CD4-positive, alpha-beta T cell (primary cell): ENCODE results near the gene CDH4. TPM values are rescaled to one million over a fixed set of nuclear protein-coding genes. Genes with fewer than 3 reads are reported as not detected.

Source experiments
- ATAC-seq: fragments of 200-7000 bp; cut with Tn5 transposase; one replicate; pipeline ENCODE4 v1.10.0; 2022; ENCODE audit warnings: mild to moderate bottlenecking; ENCODE audit not compliant: poor library complexity
- CTCF ChIA-PET: fragments of 350-600 bp; sonication (Branson Sonifier 250); formaldehyde crosslinking; loops from one replicate; lab custom pipeline; 2021; ENCODE audit warnings: antibody characterized with exemption, inconsistent platforms; lab: Charles Lee
- POLR2A ChIA-PET: fragments of 350-600 bp; sonication (Branson Sonifier 250); formaldehyde crosslinking; loops from one replicate; lab custom pipeline; 2021; ENCODE audit warnings: antibody characterized with exemption, inconsistent platforms; lab: Charles Lee
- DNase-seq, 14 experiments: peaks; one replicate each; pipeline ENCODE4 v3.0.0-alpha.2; 2013 to 2020; ENCODE audit warnings: mixed read lengths in 2 of 14
- H3K27ac ChIP-seq, 2 donors: one replicate each; pipeline versions ENCODE4 v1.5.1 to v1.7.0; 2013; ENCODE audit warnings: low read length in 2 of 2, low read depth in 1 of 2, mild to moderate bottlenecking in 1 of 2
- H3K27me3 ChIP-seq, 2 experiments: 1 replicate in 1 of 2; 2 replicates in 1 of 2; pipeline versions ENCODE4 v1.6.1 to v1.7.0; 2013; ENCODE audit warnings: low read length in 2 of 2, control low read depth in 1 of 2, mild to moderate bottlenecking in 1 of 2, moderate library complexity in 1 of 2; ENCODE audit not compliant: insufficient read depth in 2 of 2, control insufficient read depth in 1 of 2
- H3K36me3 ChIP-seq: one replicate; pipeline ENCODE4 v1.6.1; 2013; ENCODE audit warnings: low read length, control low read depth; ENCODE audit not compliant: insufficient read depth
- H3K4me1 ChIP-seq: one replicate; pipeline ENCODE4 v1.6.1; 2013; ENCODE audit warnings: low read length, control low read depth; ENCODE audit not compliant: insufficient read depth
- H3K4me3 ChIP-seq: one replicate; pipeline ENCODE4 v1.5.1; 2013; ENCODE audit warnings: mild to moderate bottlenecking, low read length, moderate library complexity
- H3K9me3 ChIP-seq, 2 experiments: 1 replicate in 1 of 2; 2 replicates in 1 of 2; pipeline versions ENCODE4 v1.6.1 to v1.7.0; 2013; ENCODE audit warnings: low read length in 2 of 2, mild to moderate bottlenecking in 2 of 2, control low read depth in 1 of 2, moderate library complexity in 1 of 2; ENCODE audit not compliant: control insufficient read depth in 1 of 2, insufficient read depth in 1 of 2
- H3K27ac Mint-ChIP-seq: one replicate; pipeline ENCODE4 v1.8.0; 2020; ENCODE audit warnings: mixed read lengths
- H3K27me3 Mint-ChIP-seq: one replicate; pipeline ENCODE4 v1.8.0; 2021; ENCODE audit warnings: mixed read lengths
- H3K36me3 Mint-ChIP-seq: one replicate; pipeline ENCODE4 v1.8.0; 2021; ENCODE audit warnings: low read depth, mixed read lengths
- H3K4me1 Mint-ChIP-seq: one replicate; pipeline ENCODE4 v1.8.0; 2021; ENCODE audit warnings: low read depth, mixed read lengths
- H3K4me3 Mint-ChIP-seq: one replicate; pipeline ENCODE4 v1.8.0; 2020; ENCODE audit warnings: mild to moderate bottlenecking, mixed read lengths
- H3K9me3 Mint-ChIP-seq: one replicate; pipeline ENCODE4 v1.8.0; 2020; ENCODE audit warnings: mixed read lengths
- intact Hi-C, 2 experiments: fragments of 100-400 bp; cut with DNase I in 1 of 2; cut with micrococcal nuclease in 1 of 2; formaldehyde crosslinking; loops; one replicate each; pipeline versions ENCODE4 v1.15.1 to v1.9.0; 2023 to 2025; cut with DNase I, micrococcal nuclease
- total RNA-seq, 174 experiments: library from RNA in 2 of 174; stranded (reverse) in 2 of 174; gene quantifications; one replicate each; pipeline ENCODE4 v1.2.3 and lab custom pipeline; 2021 to 2026
- TF ChIP-seq, protein P1 (sequence below): fragments of 200-600 bp; IDR thresholded peaks from one replicate; pipeline ENCODE4 v1.8.0; 2022; ENCODE audit warnings: antibody characterized with exemption, mild to moderate bottlenecking

The CDH4 gene
- total RNA-seq, 2 experiments from 2014 or later: 0.11 TPM

- intact Hi-C loops: no loop called here
- no peak overlapping the region for H3K4me3 Mint-ChIP-seq
- no peaks in the 10 kb centered on the region for H3K4me1 Mint-ChIP-seq
- Histone ChIP-seq H3K4me3 (no peak overlapping the region), H3K9me3 (peaks cover 0 to 40% of the 10 kb centered on the region in 2 experiments), H3K27ac (no peak overlapping the region), H3K27me3 (no peaks in the 10 kb centered on the region), H3K36me3 (no peaks in the 10 kb centered on the region), H3K4me1 (no peaks in the 10 kb centered on the region)
- ATAC-seq: no peak
- ChIA-PET CTCF (no interaction called here), POLR2A (no interaction called here)
- peaks cover 2% of the 10 kb centered on the region for H3K9me3 Mint-ChIP-seq
- H3K36me3 Mint-ChIP-seq: no peaks in the 10 kb centered on the region
- TF ChIP-seq, protein P1, sequence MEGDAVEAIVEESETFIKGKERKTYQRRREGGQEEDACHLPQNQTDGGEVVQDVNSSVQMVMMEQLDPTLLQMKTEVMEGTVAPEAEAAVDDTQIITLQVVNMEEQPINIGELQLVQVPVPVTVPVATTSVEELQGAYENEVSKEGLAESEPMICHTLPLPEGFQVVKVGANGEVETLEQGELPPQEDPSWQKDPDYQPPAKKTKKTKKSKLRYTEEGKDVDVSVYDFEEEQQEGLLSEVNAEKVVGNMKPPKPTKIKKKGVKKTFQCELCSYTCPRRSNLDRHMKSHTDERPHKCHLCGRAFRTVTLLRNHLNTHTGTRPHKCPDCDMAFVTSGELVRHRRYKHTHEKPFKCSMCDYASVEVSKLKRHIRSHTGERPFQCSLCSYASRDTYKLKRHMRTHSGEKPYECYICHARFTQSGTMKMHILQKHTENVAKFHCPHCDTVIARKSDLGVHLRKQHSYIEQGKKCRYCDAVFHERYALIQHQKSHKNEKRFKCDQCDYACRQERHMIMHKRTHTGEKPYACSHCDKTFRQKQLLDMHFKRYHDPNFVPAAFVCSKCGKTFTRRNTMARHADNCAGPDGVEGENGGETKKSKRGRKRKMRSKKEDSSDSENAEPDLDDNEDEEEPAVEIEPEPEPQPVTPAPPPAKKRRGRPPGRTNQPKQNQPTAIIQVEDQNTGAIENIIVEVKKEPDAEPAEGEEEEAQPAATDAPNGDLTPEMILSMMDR: no peak
- H3K27me3 Mint-ChIP-seq: peaks cover 5% of the 10 kb centered on the region
- no peak overlapping the region for H3K27ac Mint-ChIP-seq
- no peak for DNase-seq
Measured at GRCh38 chr20:61795669-61796630, 543.9 kb downstream of the CDH4 start.

DNA sequence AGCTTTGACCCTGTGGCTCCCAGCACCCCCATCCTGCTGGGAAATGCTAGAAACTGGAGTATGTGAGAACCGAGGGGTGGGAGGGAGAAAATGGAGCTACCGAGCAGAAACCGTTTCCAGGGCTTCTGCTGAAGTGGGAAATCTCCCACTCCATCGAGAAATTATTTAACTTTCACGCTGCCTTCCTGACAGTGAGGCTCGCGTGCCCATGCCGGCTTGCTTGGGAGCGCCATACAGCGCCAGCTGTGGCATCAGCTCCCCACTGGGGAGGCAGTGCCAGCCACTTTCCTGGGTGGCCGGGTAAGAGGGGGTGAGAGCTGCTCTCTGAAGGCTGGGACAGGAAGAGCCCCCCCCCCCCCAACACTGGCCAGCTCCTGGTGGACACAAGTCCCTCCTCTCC, 544.7 kb downstream of the CDH4 start:
- TF ChIP-seq, protein P1: no peak
- Mint-ChIP-seq H3K4me1 (no peaks in the 10 kb centered on the region), H3K36me3 (no peaks in the 10 kb centered on the region), H3K4me3 (no peak overlapping the region), H3K27me3 (peaks cover 3% of the 10 kb centered on the region), H3K27ac (no peak overlapping the region), H3K9me3 (no peaks in the 10 kb centered on the region)
- Histone ChIP-seq H3K27me3 (no peaks in the 10 kb centered on the region), H3K9me3 (peaks cover 0 to 34% of the 10 kb centered on the region in 2 experiments), H3K27ac (no peak overlapping the region), H3K36me3 (no peaks in the 10 kb centered on the region), H3K4me1 (no peaks in the 10 kb centered on the region), H3K4me3 (no peak overlapping the region)
- intact Hi-C loops: no loop called here
- POLR2A ChIA-PET: no interaction called here
- ATAC-seq (no peak), DNase-seq (no peak)
- CTCF ChIA-PET: no interaction called here

DNA sequence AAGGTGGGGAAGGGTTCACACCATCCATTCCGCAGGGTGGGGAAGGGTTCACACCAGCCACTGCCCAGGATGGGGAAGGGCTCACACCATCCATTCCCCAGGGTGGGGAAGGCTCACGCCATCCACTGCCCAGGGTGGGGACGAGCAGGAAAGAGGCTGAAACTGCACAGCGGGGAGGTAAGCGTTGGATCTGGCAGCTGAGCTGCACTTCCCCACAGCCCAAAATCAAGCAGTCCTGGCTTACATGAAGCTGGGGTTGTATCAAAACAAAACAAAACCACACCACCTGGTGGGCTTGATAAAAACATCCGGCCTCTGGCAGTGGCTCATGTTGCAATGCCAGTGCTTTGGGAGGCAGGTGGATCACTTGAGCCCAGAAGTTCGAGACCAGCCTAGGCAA, 545.1 kb downstream of the CDH4 start:
- intact Hi-C loops: no loop called here
- Histone ChIP-seq H3K27ac (no peak overlapping the region), H3K4me1 (no peaks in the 10 kb centered on the region), H3K9me3 (peaks cover 0 to 31% of the 10 kb centered on the region in 2 experiments), H3K4me3 (no peak overlapping the region), H3K36me3 (no peaks in the 10 kb centered on the region), H3K27me3 (no peaks in the 10 kb centered on the region)
- no peak overlapping the region for H3K27ac Mint-ChIP-seq
- ChIA-PET POLR2A (no interaction called here), CTCF (no interaction called here)
- no peak overlapping the region for H3K4me3 Mint-ChIP-seq
- H3K9me3 Mint-ChIP-seq: no peaks in the 10 kb centered on the region
- H3K27me3 Mint-ChIP-seq: peaks cover 6% of the 10 kb centered on the region
- TF ChIP-seq, protein P1: no peak
- H3K4me1 Mint-ChIP-seq: no peaks in the 10 kb centered on the region
- ATAC-seq (no peak), DNase-seq (no peak)
- no peaks in the 10 kb centered on the region for H3K36me3 Mint-ChIP-seq
